HepG2 (cell line): ENCODE data around the gene C10orf90.

Source experiments
- FOXK2 ChIP-seq: fragments of 450-650 bp; IDR thresholded peaks from 2 replicates; pipeline ENCODE4 v1.6.1; 2016
- HDAC2 ChIP-seq: sonication (generic); formaldehyde crosslinking; IDR thresholded peaks from 2 replicates; pipeline ENCODE4 v1.4.0; 2020; ENCODE audit warnings: missing genetic modification reagents
- ZNF17 ChIP-seq: sonication (generic); formaldehyde crosslinking; IDR thresholded peaks from 2 replicates; pipeline ENCODE4 v1.5.0; 2020; ENCODE audit warnings: mild to moderate bottlenecking, missing genetic modification reagents
- ZZZ3 ChIP-seq: sonication (generic); formaldehyde crosslinking; IDR thresholded peaks from 2 replicates; pipeline ENCODE4 v1.4.0; 2020; ENCODE audit warnings: missing genetic modification reagents, mild to moderate bottlenecking, borderline replicate concordance
- TF ChIP-seq, protein P1 (sequence below): sonication (generic); formaldehyde crosslinking; IDR thresholded peaks from 2 replicates; pipeline ENCODE4 v1.5.0; 2020; ENCODE audit warnings: mild to moderate bottlenecking, missing genetic modification reagents, moderate library complexity
- TF ChIP-seq, protein P2 (sequence below): IDR thresholded peaks from 2 replicates; pipeline ENCODE4 v1.6.1; 2016

DNA sequence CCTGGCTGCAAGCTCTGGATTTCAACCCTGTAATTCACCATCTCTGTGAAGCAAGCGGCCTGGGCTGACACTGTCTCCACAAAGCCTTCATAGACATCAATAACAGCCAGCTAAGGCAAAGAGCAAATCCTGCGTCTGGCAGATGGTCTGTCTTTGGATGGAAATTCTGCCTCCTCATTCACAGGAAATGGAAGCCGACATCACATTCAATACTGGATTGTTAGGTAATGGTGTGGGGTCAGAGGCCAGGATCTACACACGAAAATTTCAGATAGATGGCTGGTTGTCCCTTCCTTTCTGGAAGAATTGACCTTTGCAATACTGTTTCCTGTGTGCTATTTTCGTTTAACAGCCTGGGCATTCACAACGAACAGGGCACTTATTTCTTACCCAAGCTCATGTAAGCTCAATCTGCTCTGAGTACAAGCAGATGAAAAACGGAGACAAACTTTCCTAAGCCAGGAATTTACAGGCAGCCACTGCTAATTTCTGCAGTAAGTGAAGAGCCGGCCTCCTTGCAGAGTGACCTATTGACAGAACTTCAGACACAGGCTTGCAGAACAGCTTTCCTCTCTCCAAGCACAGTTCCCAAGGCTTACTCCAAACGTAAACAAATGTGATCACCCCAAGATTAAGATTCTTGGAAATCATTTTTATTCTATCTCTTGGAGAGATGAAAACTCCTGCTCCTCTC, 279.2 kb downstream of the C10orf90 start:
- TF ChIP-seq, protein P1, sequence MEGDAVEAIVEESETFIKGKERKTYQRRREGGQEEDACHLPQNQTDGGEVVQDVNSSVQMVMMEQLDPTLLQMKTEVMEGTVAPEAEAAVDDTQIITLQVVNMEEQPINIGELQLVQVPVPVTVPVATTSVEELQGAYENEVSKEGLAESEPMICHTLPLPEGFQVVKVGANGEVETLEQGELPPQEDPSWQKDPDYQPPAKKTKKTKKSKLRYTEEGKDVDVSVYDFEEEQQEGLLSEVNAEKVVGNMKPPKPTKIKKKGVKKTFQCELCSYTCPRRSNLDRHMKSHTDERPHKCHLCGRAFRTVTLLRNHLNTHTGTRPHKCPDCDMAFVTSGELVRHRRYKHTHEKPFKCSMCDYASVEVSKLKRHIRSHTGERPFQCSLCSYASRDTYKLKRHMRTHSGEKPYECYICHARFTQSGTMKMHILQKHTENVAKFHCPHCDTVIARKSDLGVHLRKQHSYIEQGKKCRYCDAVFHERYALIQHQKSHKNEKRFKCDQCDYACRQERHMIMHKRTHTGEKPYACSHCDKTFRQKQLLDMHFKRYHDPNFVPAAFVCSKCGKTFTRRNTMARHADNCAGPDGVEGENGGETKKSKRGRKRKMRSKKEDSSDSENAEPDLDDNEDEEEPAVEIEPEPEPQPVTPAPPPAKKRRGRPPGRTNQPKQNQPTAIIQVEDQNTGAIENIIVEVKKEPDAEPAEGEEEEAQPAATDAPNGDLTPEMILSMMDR (CRISPR knock-in tag) = no peak
- TF ChIP-seq, protein P2, sequence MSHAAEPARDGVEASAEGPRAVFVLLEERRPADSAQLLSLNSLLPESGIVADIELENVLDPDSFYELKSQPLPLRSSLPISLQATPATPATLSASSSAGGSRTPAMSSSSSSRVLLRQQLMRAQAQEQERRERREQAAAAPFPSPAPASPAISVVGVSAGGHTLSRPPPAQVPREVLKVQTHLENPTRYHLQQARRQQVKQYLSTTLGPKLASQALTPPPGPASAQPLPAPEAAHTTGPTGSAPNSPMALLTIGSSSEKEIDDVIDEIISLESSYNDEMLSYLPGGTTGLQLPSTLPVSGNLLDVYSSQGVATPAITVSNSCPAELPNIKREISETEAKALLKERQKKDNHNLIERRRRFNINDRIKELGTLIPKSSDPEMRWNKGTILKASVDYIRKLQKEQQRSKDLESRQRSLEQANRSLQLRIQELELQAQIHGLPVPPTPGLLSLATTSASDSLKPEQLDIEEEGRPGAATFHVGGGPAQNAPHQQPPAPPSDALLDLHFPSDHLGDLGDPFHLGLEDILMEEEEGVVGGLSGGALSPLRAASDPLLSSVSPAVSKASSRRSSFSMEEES (CRISPR knock-in tag) = no peak
- TF ChIP-seq ZZZ3 (CRISPR knock-in tag) (no peak), ZNF17 (CRISPR knock-in tag) (no peak), HDAC2 (CRISPR knock-in tag) (no peak), FOXK2 (no peak)
